GM12892 (cell line): ENCODE results near the gene TSBP1.
"Not testable (repeated sequence)": the region's sequence is repeated elsewhere in the genome, so short reads cannot be mapped to it uniquely, and the experiment has no call there.

Experiments used
- DNase-seq: peaks from one replicate; pipeline ENCODE4 v3.0.0; 2011; ENCODE audit not compliant: insufficient read length
- FAIRE-seq: peaks from 2 replicates; lab custom pipeline; 2011; peaks lifted over from hg19 to GRCh38; lab: Jason Lieb, UNC
- POLR2A ChIP-seq: IDR thresholded peaks from 2 replicates; pipeline ENCODE4 v1.6.1; 2011; ENCODE audit warnings: low read depth, low read length, control low read depth
- POLR2AphosphoS5 ChIP-seq: IDR thresholded peaks from 2 replicates; pipeline ENCODE4 v1.6.1; 2011; ENCODE audit warnings: low read depth, low read length, control low read depth
- TAF1 ChIP-seq: IDR thresholded peaks from 2 replicates; pipeline ENCODE4 v1.6.1; 2011; ENCODE audit warnings: low read depth, mild to moderate bottlenecking, control low read depth, low read length, borderline replicate concordance

Gene TSBP1

DNA sequence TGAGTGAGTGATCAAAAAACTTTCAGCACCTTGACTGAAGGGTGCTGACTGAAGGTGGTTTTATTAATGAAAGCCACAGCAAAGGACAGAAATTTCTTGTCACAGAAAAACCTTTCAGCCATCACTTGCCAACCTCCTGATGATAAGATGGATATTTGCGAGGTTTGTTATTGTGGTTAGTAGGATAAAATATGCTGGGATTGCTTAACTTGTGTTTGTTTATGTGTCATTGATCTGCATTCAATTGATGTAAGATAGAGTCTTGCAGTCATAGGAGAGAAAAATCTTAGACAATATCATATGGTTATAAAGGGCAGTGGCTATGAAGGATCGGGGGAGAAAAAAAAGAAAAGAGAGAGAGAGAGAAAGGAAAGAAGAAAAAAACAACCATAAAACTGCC is 1.2 kb downstream of the TSBP1 start:
- no peak for TF ChIP-seq POLR2A
- no peak for TF ChIP-seq POLR2AphosphoS5
- TF ChIP-seq TAF1 = no peak
- FAIRE-seq = no peak
- no peak for DNase-seq

- DNase-seq (no peak), FAIRE-seq (no peak)
- TF ChIP-seq TAF1 = no peak
- TF ChIP-seq POLR2A = no peak
- no peak for TF ChIP-seq POLR2AphosphoS5
Observed at GRCh38 chr6:32369660-32370059, 2.0 kb downstream of the TSBP1 start.

- FAIRE-seq (no peak), DNase-seq (no peak)
- TF ChIP-seq TAF1 (no peak), POLR2A (no peak), POLR2AphosphoS5 (no peak)
Observed at GRCh38 chr6:32367644-32368043, 4.1 kb downstream of the TSBP1 start.

GRCh38 chr6:32359225-32359624 is 12.5 kb downstream of the TSBP1 start:
- FAIRE-seq, DNase-seq: not testable (repeated sequence)

- FAIRE-seq = not testable (repeated sequence)
Observed at GRCh38 chr6:32358548-32358947, 13.2 kb downstream of the TSBP1 start.

GRCh38 chr6:32355018-32355417 is 16.7 kb downstream of the TSBP1 start:
- DNase-seq = no peak
- TF ChIP-seq POLR2AphosphoS5 = no peak
- TF ChIP-seq POLR2A = no peak
- TF ChIP-seq TAF1 = no peak
- FAIRE-seq = no peak

More at GRCh38 chr6:32358548-32358947, 13.2 kb downstream of the TSBP1 start:
- not testable (repeated sequence) for DNase-seq

DNA sequence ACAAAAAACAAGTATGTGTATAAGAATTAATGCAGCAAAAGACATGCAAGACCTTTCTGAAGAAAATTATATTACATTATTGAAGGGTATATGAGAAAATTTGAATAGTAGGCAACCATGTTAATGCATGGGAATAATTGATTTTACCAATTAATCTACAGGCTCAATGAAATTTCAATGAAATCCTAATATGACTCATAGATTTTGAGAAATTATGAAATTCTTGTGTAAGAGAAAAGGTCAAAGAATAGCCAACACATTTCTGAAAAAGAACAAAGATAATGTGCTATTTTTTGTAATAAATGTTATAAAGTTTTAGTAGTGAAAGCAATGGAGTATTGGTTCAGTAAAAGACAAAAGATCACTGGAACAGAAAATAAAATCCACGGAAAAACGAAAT is 18.4 kb downstream of the TSBP1 start:
- DNase-seq (no peak), FAIRE-seq (no peak)
- no peak for TF ChIP-seq POLR2A
- TF ChIP-seq TAF1 = no peak
- no peak for TF ChIP-seq POLR2AphosphoS5

GRCh38 chr6:32340242-32340641 is 31.5 kb downstream of the TSBP1 start:
- no peak for FAIRE-seq
- TF ChIP-seq TAF1 (no peak), POLR2AphosphoS5 (no peak), POLR2A (no peak)
- DNase-seq = no peak

GRCh38 chr6:32337186-32337805 is 34.4 kb downstream of the TSBP1 start:
- TF ChIP-seq POLR2AphosphoS5 (no peak), TAF1 (no peak), POLR2A (no peak)
- FAIRE-seq = peak; percentile 14
- no peak for DNase-seq

- no peak for FAIRE-seq
- no peak for DNase-seq
- TF ChIP-seq POLR2AphosphoS5 (no peak), TAF1 (no peak), POLR2A (no peak)
Observed at GRCh38 chr6:32332433-32332832, 39.3 kb downstream of the TSBP1 start.

GRCh38 chr6:32329141-32329540 is 42.6 kb downstream of the TSBP1 start:
- TF ChIP-seq TAF1 (no peak), POLR2AphosphoS5 (no peak), POLR2A (no peak)
- FAIRE-seq (no peak), DNase-seq (no peak)

DNA sequence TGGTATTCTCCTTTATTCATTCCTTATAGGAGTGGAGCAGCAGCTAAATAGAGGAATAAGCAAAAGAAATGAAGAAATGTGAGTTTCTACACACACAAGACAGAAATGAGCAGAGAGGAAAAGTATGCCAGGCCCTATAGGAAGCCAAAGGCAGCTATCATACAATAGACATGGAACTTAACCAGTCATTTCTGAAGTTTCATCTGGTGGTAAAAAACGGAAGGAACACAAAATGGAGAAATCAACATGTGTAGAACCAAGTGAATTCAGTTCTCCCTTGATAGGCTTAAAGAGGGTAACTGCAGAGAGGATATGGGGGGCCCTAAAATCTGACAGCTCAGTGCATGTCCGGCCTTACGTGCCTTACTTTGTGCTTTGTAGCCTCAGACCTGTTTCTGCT is 44.6 kb downstream of the TSBP1 start:
- DNase-seq (no peak), FAIRE-seq (peak; percentile 74)
- TF ChIP-seq POLR2AphosphoS5 (no peak), POLR2A (no peak), TAF1 (no peak)

DNA sequence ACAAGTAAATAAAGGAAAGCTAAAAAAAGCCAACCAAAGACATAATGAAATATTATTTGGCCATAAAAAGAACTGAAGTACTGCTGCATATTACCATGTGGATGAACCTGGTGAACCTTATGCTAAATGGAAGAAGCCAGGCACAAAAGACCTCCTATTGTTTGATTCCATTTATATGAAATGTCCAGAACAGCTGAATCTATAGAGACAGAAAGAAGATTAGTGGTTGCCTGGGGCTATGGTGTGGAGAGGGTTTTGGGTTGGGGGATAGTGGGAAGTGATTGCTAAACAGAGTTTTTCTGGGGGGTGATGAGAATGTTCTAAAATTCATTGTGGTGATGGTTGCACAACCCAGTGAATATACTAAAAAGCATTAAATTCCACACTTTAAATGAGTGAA is 53.2 kb downstream of the TSBP1 start:
- no peak for DNase-seq
- no peak for FAIRE-seq
- TF ChIP-seq POLR2AphosphoS5 (no peak), TAF1 (no peak), POLR2A (no peak)

DNA sequence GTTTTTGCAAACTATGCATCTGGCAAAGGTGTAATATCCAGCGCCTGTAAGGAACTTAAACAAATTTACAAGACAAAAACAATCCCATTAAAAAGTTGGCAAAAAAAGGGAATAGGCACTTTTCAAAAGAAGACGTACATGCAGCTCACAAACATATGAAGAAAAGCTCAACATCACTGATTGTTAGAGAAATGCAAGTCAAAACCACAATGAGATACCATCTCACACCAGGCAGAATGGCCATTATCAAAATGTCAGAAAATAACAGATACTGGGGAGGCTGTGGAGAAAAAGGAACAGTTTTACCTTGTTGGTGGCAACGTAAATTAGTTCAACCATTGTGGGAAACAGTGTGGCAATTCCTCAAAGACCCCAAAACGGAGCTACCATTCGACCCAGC is 54.2 kb downstream of the TSBP1 start:
- FAIRE-seq (no peak), DNase-seq (no peak)
- TF ChIP-seq TAF1 (no peak), POLR2AphosphoS5 (no peak), POLR2A (no peak)
